ENCODE measurements around the gene ADD1.

Gene ADD1

GRCh38 chr4:2839060-2839459 is 4.6 kb upstream of the ADD1 start:
- ChIA-PET CTCF (interaction anchor here (1.2 to 2.3 kb wide), 3 partner anchors 22 to 117 kb away, joined by 3 to 9 read pairs (median 3); no protein-coding TSS in a partner anchor), POLR2A (no interaction called here)
- no peak overlapping the region for H3K4me3 ChIP-seq (ENCODE audit: low read depth, low read length)
- TF ChIP-seq CTCF (IDR thresholded peaks at IDR 0.05; ENCODE audit: insufficient read depth, low read length, missing control alignments) = no peak
- DNase-seq (ENCODE audit: low read depth, low spot score) = no peak

- CTCF ChIA-PET = interaction anchor here (1.5 kb wide), 1 partner anchor 9 kb away, joined by 4 read pairs; no protein-coding TSS in a partner anchor
- POLR2A ChIA-PET = no interaction called here
- peak overlapping the region; percentile 85 for H3K4me3 ChIP-seq (ENCODE audit: low read depth, low read length)
- no peak for DNase-seq (ENCODE audit: low read depth, low spot score)
- TF ChIP-seq CTCF (IDR thresholded peaks at IDR 0.05; ENCODE audit: insufficient read depth, low read length, missing control alignments) = no peak
Measured at GRCh38 chr4:2842687-2843262, 869 bp upstream of the ADD1 start.

- peak overlapping the region; percentile 85 for H3K4me3 ChIP-seq (ENCODE audit: low read depth, low read length)
- TF ChIP-seq CTCF (IDR thresholded peaks at IDR 0.05; ENCODE audit: insufficient read depth, low read length, missing control alignments) = no peak
- CTCF ChIA-PET = interaction anchor here (1.5 kb wide), 1 partner anchor 10 kb away, joined by 4 read pairs; no protein-coding TSS in a partner anchor
- POLR2A ChIA-PET = interaction anchor here (0.6 kb wide), 1 partner anchor 9 kb away, joined by 3 read pairs; no protein-coding TSS in a partner anchor
- DNase-seq (ENCODE audit: low read depth, low spot score) = no peak
Measured at GRCh38 chr4:2843941-2844584, 419 bp downstream of the ADD1 start.

- POLR2A ChIA-PET = no interaction called here
- no peak overlapping the region for H3K4me3 ChIP-seq (ENCODE audit: low read depth, low read length)
- DNase-seq (ENCODE audit: low read depth, low spot score) = no peak
- CTCF ChIA-PET = no interaction called here
- TF ChIP-seq CTCF (IDR thresholded peaks at IDR 0.05; ENCODE audit: insufficient read depth, low read length, missing control alignments) = no peak
Measured at GRCh38 chr4:2846172-2846571, 2.5 kb downstream of the ADD1 start.

- POLR2A ChIA-PET = no interaction called here
Measured at GRCh38 chr4:2847302-2847871, 3.7 kb downstream of the ADD1 start.

More at GRCh38 chr4:2847302-2847871, 3.7 kb downstream of the ADD1 start:
- no peak overlapping the region for H3K4me3 ChIP-seq (ENCODE audit: low read depth, low read length)
- TF ChIP-seq CTCF (IDR thresholded peaks at IDR 0.05; ENCODE audit: insufficient read depth, low read length, missing control alignments) = no peak
- no peak for DNase-seq (ENCODE audit: low read depth, low spot score)
- CTCF ChIA-PET = interaction anchor here (1.2 kb wide), 1 partner anchor 83 kb away, joined by 3 read pairs; no protein-coding TSS in a partner anchor

All from AG04449 (cell line).